ENCODE data around the gene HBA2.

DNA sequence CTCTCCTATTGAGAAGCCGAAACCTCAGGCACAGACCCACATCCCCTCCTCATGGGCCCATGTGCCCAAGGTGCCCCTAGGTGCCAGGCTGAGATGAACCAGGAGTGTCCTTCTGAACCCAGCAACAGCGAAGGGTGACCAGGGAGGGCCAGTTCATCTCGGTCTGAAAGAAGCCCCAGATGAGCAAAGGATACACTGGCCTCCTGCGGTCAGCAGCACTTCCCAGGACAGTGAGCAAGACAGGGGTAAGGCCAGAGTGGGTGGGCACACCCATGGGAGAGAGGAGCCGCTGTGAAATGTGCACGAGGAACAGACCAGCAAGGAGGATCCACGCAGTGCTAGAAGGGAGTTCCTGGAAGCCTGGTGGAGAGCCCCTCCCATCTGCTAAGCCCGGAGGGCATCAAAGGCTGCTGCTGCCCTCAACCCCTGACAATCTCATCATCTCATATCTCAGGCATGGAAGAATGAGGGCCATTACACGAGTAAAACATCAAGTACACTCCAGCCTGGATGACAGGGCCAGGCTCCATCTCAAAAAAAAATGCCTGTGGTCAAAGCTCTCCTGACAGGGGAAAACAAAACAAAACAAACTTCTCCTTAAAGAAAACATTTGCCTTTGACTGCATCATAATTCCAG lies 23.5 kb upstream of the HBA2 start:
- TF ChIP-seq CTCF (IDR thresholded peaks at IDR 0.05) (no peak), EP300 (IDR thresholded peaks at IDR 0.05) (no peak)

All from upper lobe of left lung (tissue), 4 donors.